NCI-H2081 treated with DMSO at 0.1 percent for 48 hours (cell line): Measurements from ENCODE around the gene CLIC2.

Experiments
- DNase-seq: peaks from one replicate; lab custom pipeline; 2025; lab: John Stamatoyannopoulos, UW

Gene CLIC2

DNA sequence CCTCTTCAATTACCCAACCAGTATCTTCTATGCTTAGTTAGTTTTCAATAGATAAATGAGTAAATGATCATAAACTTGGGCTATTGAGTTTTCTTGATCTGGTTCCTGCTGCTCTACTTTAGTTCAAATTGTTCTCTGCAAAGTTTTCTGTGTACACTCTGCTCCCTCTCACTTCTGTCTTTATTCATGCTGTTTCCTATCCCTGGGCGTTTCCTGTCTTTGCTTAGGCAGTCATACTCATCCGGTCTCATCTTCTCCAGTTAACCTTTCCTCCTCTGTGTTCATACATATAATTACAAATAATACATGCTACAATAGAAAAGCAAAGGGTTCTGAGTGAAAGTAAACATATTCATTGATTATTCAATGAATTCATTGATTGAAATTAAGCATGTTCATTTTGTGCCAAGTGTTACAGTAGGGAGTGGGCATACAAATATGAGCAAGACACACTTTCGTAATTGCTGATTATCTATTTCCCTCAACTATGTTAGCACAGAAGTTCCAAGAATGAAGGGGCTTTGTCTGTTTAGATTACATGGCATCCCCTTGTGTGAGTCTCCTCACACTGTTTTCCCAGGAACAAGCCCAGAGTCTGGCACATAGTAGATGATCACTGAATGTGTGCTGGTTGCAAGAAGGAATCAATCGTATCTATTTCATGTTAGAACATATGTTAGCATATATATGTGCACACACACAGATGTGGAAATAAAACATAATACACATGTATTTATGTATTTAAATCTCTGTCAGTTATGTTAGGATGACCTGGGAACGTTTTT lies 71.3 kb downstream of the CLIC2 start:
- no peak for DNase-seq

DNA sequence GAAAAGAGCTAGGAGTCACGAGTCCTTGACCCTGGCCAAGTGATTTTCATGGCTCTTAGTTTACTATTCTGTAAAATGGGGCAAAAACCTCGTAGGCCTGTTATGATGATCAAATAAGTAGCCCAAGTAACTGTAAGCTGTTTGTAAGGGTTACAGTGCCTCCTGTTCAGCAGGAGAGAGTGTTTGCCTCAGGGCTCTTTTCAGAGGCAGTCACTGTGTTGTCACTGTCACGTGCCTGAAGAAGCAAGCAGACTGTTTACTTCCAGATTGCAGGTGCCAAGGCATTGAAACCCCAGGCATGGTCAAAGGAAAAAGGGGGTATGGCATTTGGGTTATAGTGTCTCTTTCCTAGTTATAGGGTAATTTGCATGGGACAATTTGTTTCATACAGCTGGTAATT lies 74.7 kb downstream of the CLIC2 start:
- DNase-seq: no peak

DNA sequence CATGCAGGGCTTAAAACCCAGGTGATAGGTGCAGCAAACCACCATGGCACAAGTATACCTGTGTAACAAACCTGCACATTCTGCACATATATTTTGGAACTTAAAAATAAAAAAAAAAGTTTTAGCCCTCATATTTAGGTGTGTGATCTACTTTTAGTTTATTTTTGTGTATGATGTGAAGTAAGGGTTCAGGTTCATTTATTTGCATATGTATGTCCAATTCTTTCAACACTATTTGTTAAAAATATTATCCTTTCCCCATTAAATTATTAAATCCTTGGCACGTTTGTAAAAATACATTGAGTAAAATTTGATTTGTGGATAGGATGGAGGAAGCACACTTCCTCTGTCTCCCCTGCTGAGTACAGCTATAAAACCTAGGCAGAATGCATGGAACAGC lies 83.0 kb downstream of the CLIC2 start:
- no peak for DNase-seq

DNA sequence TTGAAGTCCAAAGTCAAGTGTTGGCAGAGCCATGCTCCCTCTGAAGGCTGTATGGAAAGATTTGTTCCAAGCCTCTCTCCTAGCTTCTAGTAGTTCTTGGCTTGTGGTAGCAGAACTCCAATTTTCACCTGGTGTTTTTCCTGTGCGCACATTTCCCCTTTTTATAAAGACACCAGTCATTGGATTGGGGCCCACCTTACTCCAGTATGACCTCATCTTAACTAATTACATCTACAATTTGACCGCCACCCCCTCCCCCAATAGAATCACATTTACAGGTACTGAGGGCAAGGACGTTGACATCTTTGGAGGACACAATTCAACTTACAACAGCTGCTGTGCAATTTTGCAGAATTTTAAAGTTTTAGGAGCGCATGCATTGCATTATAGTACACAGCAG lies 86.9 kb downstream of the CLIC2 start:
- DNase-seq: no peak

DNA sequence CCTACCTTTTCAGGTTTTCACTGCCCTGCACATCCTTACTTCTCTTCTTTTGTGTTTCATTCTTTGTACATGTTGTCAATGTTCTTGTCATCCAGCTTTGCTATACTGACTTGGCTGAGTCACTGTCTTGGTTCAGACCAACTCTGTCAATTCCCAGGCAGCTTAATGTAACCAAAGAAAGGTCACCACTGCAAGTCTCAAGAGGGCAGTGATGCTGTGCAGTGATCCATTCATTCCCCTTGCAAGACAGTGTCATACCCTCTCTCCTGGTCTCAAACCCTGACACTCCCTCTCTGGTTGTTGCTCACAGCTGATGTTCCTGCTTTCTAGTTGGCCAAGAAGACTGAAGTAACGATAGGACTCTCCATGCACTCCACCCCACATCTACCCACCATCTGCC lies 87.7 kb downstream of the CLIC2 start:
- DNase-seq: no peak

DNA sequence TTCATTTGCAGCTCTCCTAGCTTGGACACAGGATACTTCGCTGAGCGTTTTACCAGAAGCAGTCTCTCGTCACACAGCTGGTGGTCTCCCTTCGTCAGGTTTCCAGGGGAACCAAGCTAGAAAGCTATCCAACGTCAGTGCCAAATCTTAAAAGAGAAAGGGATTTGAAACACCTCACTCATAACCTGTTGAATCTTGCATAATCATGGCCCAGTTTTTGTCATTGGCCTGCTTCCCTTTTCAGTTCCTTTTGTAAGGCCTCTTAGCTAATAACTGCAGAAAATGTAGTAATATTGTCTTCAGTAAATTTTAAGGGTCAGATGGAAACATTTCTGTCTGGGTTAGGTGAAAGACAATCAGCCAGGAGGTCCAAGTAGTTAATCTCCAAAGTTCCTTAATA lies 92.1 kb downstream of the CLIC2 start:
- DNase-seq: no peak

DNA sequence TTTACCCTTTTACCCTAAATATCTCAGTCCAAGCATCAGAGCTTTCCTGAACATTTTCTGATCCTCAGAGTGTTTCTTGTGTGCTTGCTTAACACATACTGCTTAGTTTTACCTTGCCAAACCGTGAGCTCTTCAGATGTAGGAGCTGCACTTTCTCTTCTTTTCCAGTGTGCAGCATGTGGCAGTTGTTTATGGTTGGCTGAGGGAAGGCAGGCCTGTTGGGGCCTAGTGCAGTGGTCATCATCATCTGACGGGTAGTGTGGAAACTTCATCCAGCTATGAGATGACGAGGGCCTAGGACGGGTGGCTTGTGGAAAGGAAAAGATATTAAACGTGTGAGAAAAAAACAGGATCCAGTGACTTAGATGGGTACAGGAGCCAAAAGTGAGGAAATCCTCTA lies 96.7 kb downstream of the CLIC2 start:
- no peak for DNase-seq

DNA sequence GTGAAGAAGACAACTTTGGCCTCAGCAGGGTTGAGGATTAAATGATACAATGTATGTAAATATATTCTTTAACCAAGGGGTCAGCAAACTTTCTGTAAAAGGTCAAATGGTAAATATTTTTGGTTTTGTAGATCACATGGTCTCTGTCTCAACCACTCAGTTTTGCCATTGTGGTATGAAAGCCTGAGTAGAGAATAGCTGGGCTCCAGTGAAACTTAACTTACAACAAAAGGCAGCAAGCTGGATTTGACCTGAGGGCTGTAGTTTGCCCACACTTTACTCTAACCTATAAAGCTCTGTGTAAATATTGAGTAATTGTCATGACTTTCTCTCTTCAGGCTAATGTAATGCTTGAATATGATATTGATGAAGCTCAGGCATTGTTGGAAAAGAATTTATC lies 98.5 kb downstream of the CLIC2 start:
- no peak for DNase-seq

DNA sequence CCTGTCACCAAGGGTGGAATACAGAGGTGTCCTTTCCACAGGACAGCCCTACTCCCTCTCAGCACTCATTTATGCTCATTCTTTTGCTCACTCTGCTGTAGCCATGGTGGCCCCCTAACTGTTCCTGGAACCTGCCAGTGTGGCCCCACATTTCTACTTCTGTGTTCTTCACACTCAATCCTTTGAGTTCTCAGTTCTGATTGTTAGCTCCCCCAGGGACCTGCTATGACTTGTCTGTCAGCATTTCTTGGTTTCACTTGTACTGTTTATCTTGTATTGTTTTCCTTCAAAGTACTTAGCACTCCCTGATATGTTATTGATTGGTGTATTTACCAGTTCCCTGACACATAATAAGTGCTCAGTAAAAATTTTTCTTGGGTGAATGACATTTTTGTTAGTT lies 103.3 kb downstream of the CLIC2 start:
- DNase-seq: no peak
